OCI-LY7 (cell line): Measurements from ENCODE around the gene NDUFA8. TPM values are rescaled to one million over a fixed set of nuclear protein-coding genes. Genes with fewer than 3 reads are reported as not detected.

Source experiments
- BruUV-seq: library from RNA; stranded (reverse); fragments of 400-500 nt; replicated peaks from 2 replicates; lab custom pipeline; 2021; lab: Mats Ljungman, UMichigan
- CTCF ChIA-PET: fragments of 300-600 bp; sonication (Branson Sonifier 250); formaldehyde crosslinking; loops from one replicate; lab custom pipeline; 2022; ENCODE audit warnings: antibody characterized with exemption; ENCODE audit not compliant: unreplicated experiment; lab: Charles Lee
- POLR2A ChIA-PET: fragments of 300-600 bp; sonication (Branson Sonifier 250); formaldehyde crosslinking; loops from one replicate; lab custom pipeline; 2022; ENCODE audit warnings: antibody characterized with exemption; lab: Charles Lee
- DNase-seq: peaks from one replicate; pipeline ENCODE4 v3.0.0-alpha.2; 2015; ENCODE audit warnings: low spot score
- H2AFZ ChIP-seq: fragments of 200-600 bp; sonication (generic), shearing (Covaris generic); 2 replicates; pipeline ENCODE4 v1.6.1; 2014; ENCODE audit warnings: mild to moderate bottlenecking, antibody characterized with exemption, low read length, moderate library complexity
- H3K27ac ChIP-seq: fragments of 200-600 bp; sonication (generic); 2 replicates; pipeline ENCODE4 v1.5.1; 2014; ENCODE audit warnings: mixed run types, low read depth, mild to moderate bottlenecking, moderate library complexity, low read length, inconsistent platforms; ENCODE audit not compliant: poor library complexity, severe bottlenecking
- H3K36me3 ChIP-seq: fragments of 200-600 bp; sonication (generic); 2 replicates; pipeline ENCODE4 v1.6.1; 2014; ENCODE audit warnings: mild to moderate bottlenecking, antibody characterized with exemption, low read length, moderate library complexity, mixed read lengths; ENCODE audit not compliant: insufficient read depth
- H3K4me1 ChIP-seq: fragments of 200-600 bp; sonication (generic); 2 replicates; pipeline ENCODE4 v1.5.1; 2014; ENCODE audit warnings: mild to moderate bottlenecking, low read length; ENCODE audit not compliant: insufficient read depth, poor library complexity, severe bottlenecking
- H3K4me2 ChIP-seq: fragments of 200-600 bp; sonication (generic); 2 replicates; pipeline ENCODE4 v1.6.1; 2014; ENCODE audit warnings: mild to moderate bottlenecking, low read length
- H3K4me3 ChIP-seq: fragments of 200-600 bp; sonication (generic); 2 replicates; pipeline ENCODE4 v1.5.1; 2014; ENCODE audit warnings: mild to moderate bottlenecking, low read depth, low read length; ENCODE audit not compliant: poor library complexity, severe bottlenecking
- H3K79me2 ChIP-seq: fragments of 200-600 bp; sonication (generic); 2 replicates; pipeline ENCODE4 v1.6.1; 2016; ENCODE audit warnings: low read depth, mild to moderate bottlenecking, low read length, moderate library complexity, mixed read lengths; ENCODE audit not compliant: insufficient read depth
- H3K9me2 ChIP-seq: fragments of 200-600 bp; sonication (generic); 2 replicates; pipeline ENCODE4 v1.6.1; 2016; ENCODE audit warnings: mild to moderate bottlenecking, low read length, mixed read lengths; ENCODE audit not compliant: insufficient read depth
- H3K9me3 ChIP-seq: fragments of 200-600 bp; sonication (generic); 2 replicates; pipeline ENCODE4 v1.6.1; 2014; ENCODE audit warnings: mild to moderate bottlenecking, mixed run types, low read length, mixed read lengths
- H4K20me1 ChIP-seq: fragments of 200-600 bp; sonication (generic); 2 replicates; pipeline ENCODE4 v1.6.1; 2014; ENCODE audit warnings: mild to moderate bottlenecking, antibody characterized with exemption, low read length, moderate library complexity, mixed read lengths; ENCODE audit not compliant: insufficient read depth
- CTCF ChIP-seq: fragments of 200-600 bp; sonication (generic); conservative IDR thresholded peaks from 2 replicates; pipeline ENCODE4 v1.5.1; 2014; ENCODE audit warnings: mild to moderate bottlenecking, antibody characterized with exemption, low read length, moderate library complexity, mixed read lengths
- EZH2phosphoT487 ChIP-seq: fragments of 200-600 bp; sonication (generic); IDR thresholded peaks from 2 replicates; pipeline ENCODE4 v1.6.1; 2018; ENCODE audit warnings: low read depth, borderline replicate concordance, mild to moderate bottlenecking, mixed run types, antibody characterized with exemption, low read length, moderate library complexity, mixed read lengths
- intact Hi-C: fragments of 100-400 bp; cut with micrococcal nuclease; formaldehyde crosslinking; loops from one replicate; pipeline ENCODE4 v1.10.0; 2022; ENCODE audit not compliant: unreplicated experiment
- total RNA-seq, 2 experiments: library from RNA; depleted of rRNA in 1 of 2; stranded (reverse); fragments of >200 nt in 1 of 2; shearing (Covaris generic) in 1 of 2; gene quantifications; 2 replicates each; pipeline ENCODE4 v1.2.3, GENCODE V29; 2014 to 2022

NDUFA8 gene
- total RNA-seq, 2 experiments from 2014 or later, result 24.2 to 51.0 TPM

GRCh38 chr9:122115176-122116035, 44.2 kb downstream of the NDUFA8 start:
- no peak overlapping the region for H2AFZ ChIP-seq
- no peak overlapping the region for H3K4me2 ChIP-seq
- DNase-seq, result no peak
- intact Hi-C loops, result no loop called here
- no peaks in the 10 kb centered on the region for H3K4me1 ChIP-seq
- TF ChIP-seq CTCF (no peak), EZH2phosphoT487 (no peak)
- H3K36me3 ChIP-seq, result no peaks in the 10 kb centered on the region
- H4K20me1 ChIP-seq, result no peaks in the 10 kb centered on the region
- H3K79me2 ChIP-seq, result no peaks in the 10 kb centered on the region
- ChIA-PET CTCF (no interaction called here), POLR2A (interaction anchor here (0.6 to 1.1 kb wide), 3 partner anchors 12 to 65 kb away, joined by 3 read pairs; no protein-coding TSS in a partner anchor)
- no peak overlapping the region for H3K4me3 ChIP-seq
- no peak overlapping the region for H3K27ac ChIP-seq
- no TSS peak for BruUV-seq
- no peaks in the 10 kb centered on the region for H3K9me3 ChIP-seq
- H3K9me2 ChIP-seq, result no peaks in the 10 kb centered on the region

GRCh38 chr9:122113574-122113973, 46.0 kb downstream of the NDUFA8 start:
- BruUV-seq, result no TSS peak
- CTCF ChIA-PET, result no interaction called here
- no peak overlapping the region for H3K4me2 ChIP-seq

More at GRCh38 chr9:122113574-122113973, 46.0 kb downstream of the NDUFA8 start:
- POLR2A ChIA-PET, result no interaction called here
- Histone ChIP-seq H3K79me2 (no peaks in the 10 kb centered on the region), H3K36me3 (no peaks in the 10 kb centered on the region), H3K4me3 (no peak overlapping the region), H4K20me1 (no peaks in the 10 kb centered on the region), H3K27ac (no peak overlapping the region), H2AFZ (no peak overlapping the region), H3K9me3 (no peaks in the 10 kb centered on the region), H3K4me1 (no peaks in the 10 kb centered on the region), H3K9me2 (no peaks in the 10 kb centered on the region)
- DNase-seq, result no peak
- TF ChIP-seq EZH2phosphoT487 (no peak), CTCF (no peak)
- intact Hi-C loops, result no loop called here
